ENCODE results near the gene PTPRN2. TPM values are rescaled to one million over a fixed set of nuclear protein-coding genes. Genes with fewer than 3 reads are reported as not detected.

PTPRN2 gene
- total and polyA plus RNA-seq, 2 donors (not counting 3 experiments of a cell fraction or from before 2014, with no cell fraction given): 0.62 to 0.88 TPM

DNA sequence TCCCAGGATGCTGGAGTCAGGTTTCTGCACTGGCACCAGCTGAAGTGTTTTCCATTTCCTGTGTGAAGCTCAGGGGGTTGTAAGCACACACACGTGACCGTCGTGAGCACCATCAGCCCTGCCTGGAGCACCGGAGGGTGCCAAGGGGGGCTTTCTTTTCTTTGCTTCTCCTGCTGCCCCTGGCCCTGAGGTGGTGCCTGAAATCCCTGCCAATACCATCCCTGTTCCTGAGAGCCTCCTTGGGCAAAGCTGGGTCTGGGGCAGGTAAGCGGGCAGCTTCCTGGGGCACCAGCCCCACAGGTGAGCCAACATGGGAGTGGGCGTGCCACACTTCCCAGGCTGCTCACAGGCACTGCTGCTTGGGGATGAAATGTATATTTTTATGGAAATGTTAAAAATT, 657.2 kb downstream of the PTPRN2 start:
- H3K4me3 ChIP-seq (replicated peaks in 1 of 3; ENCODE audit: insufficient read depth in 1 of 3, low read depth in 1 of 3, low read length in 3 of 3): no peak overlapping the region
- ChIA-PET POLR2A (no interaction called here), CTCF (no interaction called here)
- H3K27me3 ChIP-seq (ENCODE audit: control insufficient read depth in 2 of 2, insufficient read depth in 2 of 2, low read length in 2 of 2): no peaks in the 10 kb centered on the region
- dilution Hi-C loops (cut with MboI; ENCODE audit: extremely low pct_ligation_motif_present, low sequenced_read_pairs) (no loop called here), intact Hi-C loops (cut with micrococcal nuclease) (no loop called here)
- H3K27ac ChIP-seq (ENCODE audit: insufficient read depth, low read depth, low read length): no peak overlapping the region
- H3K9ac ChIP-seq (replicated peaks; ENCODE audit: extremely low read depth, insufficient read depth, low read length): no peak overlapping the region
- FAIRE-seq: no peak
- no peaks in the 10 kb centered on the region for H4K20me1 ChIP-seq (replicated peaks; ENCODE audit: control insufficient read depth, extremely low read depth, insufficient read depth, low read length)
- DNase-seq (ENCODE audit: low read depth, low spot score): no peak
- no peak overlapping the region for H3K4me2 ChIP-seq (ENCODE audit: insufficient read depth, low read length)
- BruUV-seq (replicated peaks): no TSS peak
- H3K9me1 ChIP-seq (replicated peaks; ENCODE audit: control insufficient read depth, extremely low read depth, insufficient read depth, low read length): no peaks in the 10 kb centered on the region
- no peak for TF ChIP-seq POLR2AphosphoS5 (IDR thresholded peaks at IDR 0.05; ENCODE audit: insufficient read depth, low read depth, low read length)
- TF ChIP-seq POLR2A (IDR thresholded peaks at IDR 0.05; ENCODE audit: low read depth, low read length): no peak
- TF ChIP-seq FOS (IDR thresholded peaks at IDR 0.05; ENCODE audit: borderline replicate concordance, insufficient read depth, low read length): no peak
- no peak for TF ChIP-seq JUN (IDR thresholded peaks at IDR 0.05; ENCODE audit: borderline replicate concordance, insufficient read depth, insufficient read length, low read depth)
- TF ChIP-seq, protein P1, sequence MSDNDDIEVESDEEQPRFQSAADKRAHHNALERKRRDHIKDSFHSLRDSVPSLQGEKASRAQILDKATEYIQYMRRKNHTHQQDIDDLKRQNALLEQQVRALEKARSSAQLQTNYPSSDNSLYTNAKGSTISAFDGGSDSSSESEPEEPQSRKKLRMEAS (IDR thresholded peaks at IDR 0.05; ENCODE audit: insufficient read depth, insufficient read length): no peak
- TF ChIP-seq GATA2 (IDR thresholded peaks at IDR 0.05; ENCODE audit: insufficient read depth, insufficient read length, low read depth, low read length): no peak
- TF ChIP-seq MYC (IDR thresholded peaks at IDR 0.05; ENCODE audit: low read depth, low read length): no peak
- TF ChIP-seq, protein P2, sequence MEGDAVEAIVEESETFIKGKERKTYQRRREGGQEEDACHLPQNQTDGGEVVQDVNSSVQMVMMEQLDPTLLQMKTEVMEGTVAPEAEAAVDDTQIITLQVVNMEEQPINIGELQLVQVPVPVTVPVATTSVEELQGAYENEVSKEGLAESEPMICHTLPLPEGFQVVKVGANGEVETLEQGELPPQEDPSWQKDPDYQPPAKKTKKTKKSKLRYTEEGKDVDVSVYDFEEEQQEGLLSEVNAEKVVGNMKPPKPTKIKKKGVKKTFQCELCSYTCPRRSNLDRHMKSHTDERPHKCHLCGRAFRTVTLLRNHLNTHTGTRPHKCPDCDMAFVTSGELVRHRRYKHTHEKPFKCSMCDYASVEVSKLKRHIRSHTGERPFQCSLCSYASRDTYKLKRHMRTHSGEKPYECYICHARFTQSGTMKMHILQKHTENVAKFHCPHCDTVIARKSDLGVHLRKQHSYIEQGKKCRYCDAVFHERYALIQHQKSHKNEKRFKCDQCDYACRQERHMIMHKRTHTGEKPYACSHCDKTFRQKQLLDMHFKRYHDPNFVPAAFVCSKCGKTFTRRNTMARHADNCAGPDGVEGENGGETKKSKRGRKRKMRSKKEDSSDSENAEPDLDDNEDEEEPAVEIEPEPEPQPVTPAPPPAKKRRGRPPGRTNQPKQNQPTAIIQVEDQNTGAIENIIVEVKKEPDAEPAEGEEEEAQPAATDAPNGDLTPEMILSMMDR (IDR thresholded peaks at IDR 0.05; ENCODE audit: extremely low read depth in 1 of 2, insufficient read depth in 1 of 2, low read depth in 1 of 2, low read length in 2 of 2): no peak
- no peak for TF ChIP-seq EZH2 (IDR thresholded peaks at IDR 0.05; ENCODE audit: borderline replicate concordance, low read depth, low read length, severe bottlenecking)
- no peaks in the 10 kb centered on the region for H3K36me3 ChIP-seq (ENCODE audit: control insufficient read depth in 2 of 2, extremely low read depth in 1 of 2, insufficient read depth in 2 of 2, low read length in 2 of 2)
- no peaks in the 10 kb centered on the region for H3K79me2 ChIP-seq (ENCODE audit: control insufficient read depth, insufficient read depth, low read length)
- H2AFZ ChIP-seq (ENCODE audit: low read depth, low read length): no peak overlapping the region
- H3K9me3 ChIP-seq (replicated peaks; ENCODE audit: control insufficient read depth, insufficient read depth, low read length): peaks cover 23% of the 10 kb centered on the region
- H3K4me1 ChIP-seq (ENCODE audit: control insufficient read depth, extremely low read depth, insufficient read depth, low read length): no peaks in the 10 kb centered on the region

Data from endothelial cell of umbilical vein (primary cell).